Astrocyte of the cerebellum (primary cell): ENCODE measurements around the gene DUSP7.

Experiments
- DNase-seq: peaks from one replicate; pipeline ENCODE4 v3.0.0-alpha.2; 2011; ENCODE audit warnings: low read depth
- H3K4me3 ChIP-seq: 2 replicates; pipeline ENCODE4 v1.5.1; 2011; ENCODE audit warnings: mild to moderate bottlenecking, low read depth, low read length, moderate library complexity
- CTCF ChIP-seq: IDR thresholded peaks from 2 replicates; pipeline ENCODE4 v1.5.1; 2012; ENCODE audit warnings: low read length, low read depth, moderate library complexity, mild to moderate bottlenecking; ENCODE audit errors: missing control alignments
- in situ Hi-C: cut with HindIII; loops from 2 replicates; pipeline ENCODE4 v1.10.0; 2017; ENCODE audit warnings: low sequenced_read_pairs

The DUSP7 gene

GRCh38 chr3:52090933-52091468, 34.6 kb upstream of the DUSP7 start:
- peak; percentile 9 for TF ChIP-seq CTCF
- H3K4me3 ChIP-seq, result no peak overlapping the region
- no peak for DNase-seq
- in situ Hi-C loops, result loop anchor here (5.0 kb wide), 3 partner anchors 44 to 99 kb away; no protein-coding TSS in a partner anchor

GRCh38 chr3:52090131-52090932, 34.0 kb upstream of the DUSP7 start:
- no peak for TF ChIP-seq CTCF
- in situ Hi-C loops, result loop anchor here (5.0 kb wide), 3 partner anchors 43 to 98 kb away; no protein-coding TSS in a partner anchor
- no peak overlapping the region for H3K4me3 ChIP-seq
- DNase-seq, result peak; percentile 96

GRCh38 chr3:52089691-52090090, 33.3 kb upstream of the DUSP7 start:
- in situ Hi-C loops, result loop anchor here (5.0 kb wide), 3 partner anchors 42 to 97 kb away; no protein-coding TSS in a partner anchor
- TF ChIP-seq CTCF, result no peak
- DNase-seq, result no peak
- H3K4me3 ChIP-seq, result no peak overlapping the region

GRCh38 chr3:52088445-52089367, 32.3 kb upstream of the DUSP7 start:
- no peak overlapping the region for H3K4me3 ChIP-seq
- no peak for DNase-seq
- in situ Hi-C loops, result no loop called here
- no peak for TF ChIP-seq CTCF

GRCh38 chr3:52087731-52088130, 31.4 kb upstream of the DUSP7 start:
- no peak for DNase-seq
- in situ Hi-C loops, result no loop called here
- no peak for TF ChIP-seq CTCF
- no peak overlapping the region for H3K4me3 ChIP-seq

- no peak overlapping the region for H3K4me3 ChIP-seq
- no peak for DNase-seq
- in situ Hi-C loops, result no loop called here
- no peak for TF ChIP-seq CTCF
Measured at GRCh38 chr3:52086976-52087663, 30.7 kb upstream of the DUSP7 start.
